HFF-Myc (cell line): ENCODE measurements around the gene PHOX2A.
"Not testable (repeated sequence)": the region's sequence is repeated elsewhere in the genome, so short reads cannot be mapped to it uniquely, and the experiment has no call there.

Experiments used
- DNase-seq: peaks from one replicate; pipeline ENCODE4 v3.0.0-alpha.2; 2011; ENCODE audit warnings: low read depth; ENCODE audit errors: extremely low read depth
- H3K4me3 ChIP-seq: replicated peaks from 2 replicates; pipeline ENCODE4 v1.5.1; 2011; ENCODE audit warnings: low read depth, mild to moderate bottlenecking, control low read depth, low read length
- CTCF ChIP-seq: IDR thresholded peaks from 2 replicates; pipeline ENCODE4 v1.5.1; 2012; ENCODE audit warnings: mild to moderate bottlenecking, low read depth, low read length, control low read depth; ENCODE audit errors: missing control alignments

Gene PHOX2A

GRCh38 chr11:72244060-72244360 lies at the start of gene PHOX2A:
Gene PHOX2A, minus strand, starts transcription at chr11:72244176. Its CDS starts 172 bp downstream, at chr11:72244004.
- no peak for TF ChIP-seq CTCF
- no peak within 1 kb of the TSS for H3K4me3 ChIP-seq
- no peak for DNase-seq

- DNase-seq: no peak
- H3K4me3 ChIP-seq: no peak overlapping the region
- no peak for TF ChIP-seq CTCF
Measured at GRCh38 chr11:72293391-72293790, 49.4 kb upstream of the PHOX2A start.

- no peak overlapping the region for H3K4me3 ChIP-seq
- no peak for DNase-seq
- TF ChIP-seq CTCF: no peak
Measured at GRCh38 chr11:72292106-72292785, 48.3 kb upstream of the PHOX2A start.

- TF ChIP-seq CTCF: peak; percentile 24
- H3K4me3 ChIP-seq, DNase-seq: not testable (repeated sequence)
Measured at GRCh38 chr11:72290741-72291140, 46.8 kb upstream of the PHOX2A start.

- H3K4me3 ChIP-seq: no peak overlapping the region
- DNase-seq: no peak
- TF ChIP-seq CTCF: no peak
Measured at GRCh38 chr11:72287293-72287692, 43.3 kb upstream of the PHOX2A start.

- H3K4me3 ChIP-seq: no peak overlapping the region
- no peak for TF ChIP-seq CTCF
- DNase-seq: no peak
Measured at GRCh38 chr11:72283947-72284346, 40.0 kb upstream of the PHOX2A start.
